GM18507 (cell line): ENCODE results near the gene LRCH1.
"Not testable (repeated sequence)": the region's sequence is repeated elsewhere in the genome, so short reads cannot be mapped to it uniquely, and the experiment has no call there.

Experiments used
- DNase-seq: peaks from one replicate; pipeline ENCODE4 v3.0.0; 2011; ENCODE audit warnings: low read depth; ENCODE audit not compliant: insufficient read length; ENCODE audit errors: extremely low spot score
- FAIRE-seq: peaks from 2 replicates; lab custom pipeline; 2011; peaks lifted over from hg19 to GRCh38; lab: Jason Lieb, UNC

The LRCH1 gene, protein sequence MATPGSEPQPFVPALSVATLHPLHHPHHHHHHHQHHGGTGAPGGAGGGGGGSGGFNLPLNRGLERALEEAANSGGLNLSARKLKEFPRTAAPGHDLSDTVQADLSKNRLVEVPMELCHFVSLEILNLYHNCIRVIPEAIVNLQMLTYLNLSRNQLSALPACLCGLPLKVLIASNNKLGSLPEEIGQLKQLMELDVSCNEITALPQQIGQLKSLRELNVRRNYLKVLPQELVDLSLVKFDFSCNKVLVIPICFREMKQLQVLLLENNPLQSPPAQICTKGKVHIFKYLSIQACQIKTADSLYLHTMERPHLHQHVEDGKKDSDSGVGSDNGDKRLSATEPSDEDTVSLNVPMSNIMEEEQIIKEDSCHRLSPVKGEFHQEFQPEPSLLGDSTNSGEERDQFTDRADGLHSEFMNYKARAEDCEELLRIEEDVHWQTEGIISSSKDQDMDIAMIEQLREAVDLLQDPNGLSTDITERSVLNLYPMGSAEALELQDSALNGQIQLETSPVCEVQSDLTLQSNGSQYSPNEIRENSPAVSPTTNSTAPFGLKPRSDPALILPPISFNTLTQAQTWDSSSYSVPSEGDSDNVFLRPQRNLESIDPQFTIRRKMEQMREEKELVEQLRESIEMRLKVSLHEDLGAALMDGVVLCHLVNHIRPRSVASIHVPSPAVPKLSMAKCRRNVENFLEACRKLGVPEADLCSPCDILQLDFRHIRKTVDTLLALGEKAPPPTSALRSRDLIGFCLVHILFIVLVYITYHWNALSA

DNA sequence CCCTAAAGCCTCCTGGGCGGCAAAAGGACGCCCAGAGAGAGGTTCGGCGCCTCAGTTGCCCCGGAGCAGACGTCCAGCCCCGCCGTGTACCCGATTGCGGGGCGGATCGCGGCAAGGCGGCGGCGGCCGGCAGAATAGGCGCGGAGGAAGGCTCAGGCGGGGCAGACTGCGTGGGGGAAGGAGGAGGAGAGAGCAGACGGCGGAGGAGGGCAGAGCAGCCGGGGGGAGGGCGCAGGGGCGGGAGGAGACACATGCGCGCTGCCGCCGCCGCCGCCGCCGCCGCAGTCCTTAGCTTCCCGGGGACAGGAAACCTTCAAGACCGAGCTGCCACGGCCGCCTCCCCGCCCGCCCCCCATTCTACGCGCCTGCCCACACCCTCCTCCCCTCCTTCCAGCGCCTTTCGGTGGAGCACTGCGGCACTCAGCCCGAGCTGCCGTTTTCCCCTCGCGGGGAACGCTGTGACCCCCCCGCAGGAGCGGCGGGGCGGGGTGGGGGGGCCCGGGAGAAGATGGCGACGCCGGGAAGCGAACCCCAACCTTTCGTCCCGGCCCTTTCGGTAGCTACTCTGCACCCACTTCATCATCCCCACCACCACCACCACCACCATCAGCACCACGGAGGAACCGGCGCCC lies at the start of gene LRCH1:
TSS of gene LRCH1 (plus strand) at position 282 of the 632 bp plus-strand sequence. CDS start at position 509, 227 bp downstream.
- DNase-seq, result peak; percentile 87
- FAIRE-seq, result peak; percentile 76

DNA sequence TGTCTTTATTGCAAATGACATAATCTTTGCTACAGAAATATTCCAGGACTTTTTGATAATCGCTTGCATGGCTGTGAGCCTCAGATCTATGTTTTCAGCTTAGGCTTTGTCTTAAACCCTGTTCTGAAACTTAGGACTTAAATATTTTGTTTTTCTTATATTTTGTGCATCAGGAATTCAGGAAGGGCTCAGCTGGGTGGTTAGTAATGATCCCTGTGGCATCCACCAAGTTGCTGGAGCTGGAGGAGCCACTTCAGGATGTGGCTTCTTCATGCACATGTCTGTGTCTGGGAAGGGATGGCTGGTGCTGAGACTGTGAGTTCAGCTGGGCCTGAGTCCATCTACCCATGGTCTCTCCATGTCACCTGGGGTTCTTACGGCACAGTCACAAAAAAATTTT lies 48.9 kb upstream of the LRCH1 start:
- FAIRE-seq (no peak), DNase-seq (no peak)

DNA sequence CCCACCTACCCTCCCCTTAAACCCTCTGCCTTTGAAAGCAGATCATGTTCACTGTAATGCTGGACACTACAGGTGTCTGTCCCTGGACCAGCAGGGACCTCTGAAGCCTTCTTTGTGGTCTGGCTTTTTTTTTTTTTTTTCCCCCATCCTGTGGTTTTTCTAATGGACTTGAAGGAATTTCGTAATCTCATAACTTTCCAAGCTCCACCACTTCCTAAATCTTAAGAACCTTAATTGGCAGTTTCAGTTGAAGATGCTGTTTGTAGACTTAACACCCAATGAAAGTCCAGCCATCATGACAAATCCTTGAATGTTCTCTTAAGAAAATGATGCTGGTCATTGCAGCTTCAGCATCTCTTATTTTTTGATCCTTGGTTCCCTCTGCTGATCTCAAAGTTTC lies 45.0 kb upstream of the LRCH1 start:
- no peak for DNase-seq
- no peak for FAIRE-seq

DNA sequence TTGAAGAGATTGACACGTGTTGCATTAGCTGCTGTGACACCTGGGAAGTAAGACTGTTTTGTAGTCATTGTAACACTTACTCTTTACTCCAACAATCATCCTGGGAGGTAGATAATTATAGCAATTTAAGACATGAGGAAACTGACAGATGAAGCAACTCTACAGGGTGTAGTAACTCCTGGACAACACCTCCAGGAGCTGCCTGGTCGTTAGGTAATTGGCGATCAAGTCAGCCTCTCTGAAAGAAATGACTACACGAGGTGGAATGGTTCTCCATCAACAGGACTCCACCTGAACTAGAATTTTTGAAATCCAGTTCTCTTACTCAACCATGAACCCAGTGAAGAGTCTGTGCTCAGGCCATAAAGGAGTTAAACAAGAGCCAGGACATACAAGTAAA lies 43.0 kb upstream of the LRCH1 start:
- no peak for FAIRE-seq

DNA sequence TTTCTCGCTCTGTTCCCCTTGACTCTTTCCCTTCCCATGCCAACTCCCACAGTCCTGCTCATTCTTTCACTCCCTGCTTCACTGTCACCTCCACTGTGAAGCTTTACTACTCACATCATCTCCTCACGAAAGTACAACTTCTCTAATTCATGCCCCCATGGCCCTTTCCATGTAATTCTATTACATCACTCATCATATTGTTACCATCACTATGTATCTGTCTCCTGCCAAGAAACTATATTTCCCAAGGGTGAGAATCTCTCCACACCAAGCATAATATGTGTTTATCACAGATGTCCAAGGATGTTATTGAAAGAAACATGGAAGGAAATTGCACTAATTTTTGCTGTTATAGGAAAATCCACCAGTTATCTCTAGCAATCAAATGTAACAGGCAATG lies 37.2 kb upstream of the LRCH1 start:
- DNase-seq (no peak), FAIRE-seq (no peak)

More for the DNA sequence above, 43.0 kb upstream of the LRCH1 start:
- DNase-seq, result no peak

DNA sequence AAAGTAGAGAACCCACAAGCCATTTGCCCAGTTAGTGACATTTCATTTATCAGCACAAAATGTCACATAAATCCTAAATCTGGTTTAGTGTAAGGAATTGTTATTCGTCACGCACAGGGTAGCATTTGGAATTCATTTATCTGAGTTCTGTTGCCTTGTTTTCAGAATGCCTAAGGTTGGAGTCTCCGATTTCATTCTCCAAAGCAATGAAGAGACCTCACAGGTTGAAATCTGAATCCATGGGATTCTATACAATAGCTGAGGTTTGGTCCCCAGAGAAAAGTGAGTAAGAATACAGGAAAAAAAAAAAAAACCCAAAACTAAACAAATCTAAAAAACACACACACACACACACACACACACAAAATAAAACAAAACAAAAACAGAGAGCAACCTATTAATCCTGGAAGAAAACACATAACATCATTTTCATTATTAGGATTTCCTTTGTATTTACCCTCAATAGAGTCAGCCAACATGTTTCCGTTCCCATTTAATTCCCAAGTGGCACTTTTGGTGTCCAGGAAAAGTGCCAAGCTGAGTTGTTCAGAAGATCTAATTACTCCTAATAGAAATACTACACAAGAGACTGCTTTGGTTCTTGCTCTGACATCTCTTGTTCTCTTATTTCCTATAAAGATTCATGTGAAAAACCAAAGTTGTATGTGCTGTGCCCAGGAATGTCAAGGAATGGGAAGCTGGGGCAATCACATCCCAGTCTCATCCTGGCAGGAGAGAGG lies 36.2 kb upstream of the LRCH1 start:
- DNase-seq (no peak), FAIRE-seq (no peak)

DNA sequence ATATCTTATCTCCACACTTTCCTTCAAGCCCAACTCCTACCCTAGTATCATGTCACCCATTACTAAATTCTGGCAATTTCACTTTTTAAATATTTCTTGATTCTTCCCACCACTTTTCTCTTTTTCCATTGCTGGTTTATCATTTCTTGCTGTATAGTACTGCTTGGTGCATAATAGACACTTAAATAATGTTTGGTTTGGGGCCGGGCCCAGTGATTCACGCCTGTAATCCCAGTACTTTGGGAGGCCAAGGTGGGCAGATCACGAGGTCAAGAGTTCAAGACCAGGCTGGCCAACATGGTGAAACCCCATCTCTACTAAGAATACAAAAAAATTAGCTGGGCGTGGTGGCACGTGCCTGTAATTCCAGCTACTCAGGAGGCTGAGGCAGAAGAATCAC lies 35.2 kb upstream of the LRCH1 start:
- not testable (repeated sequence) for DNase-seq, FAIRE-seq

DNA sequence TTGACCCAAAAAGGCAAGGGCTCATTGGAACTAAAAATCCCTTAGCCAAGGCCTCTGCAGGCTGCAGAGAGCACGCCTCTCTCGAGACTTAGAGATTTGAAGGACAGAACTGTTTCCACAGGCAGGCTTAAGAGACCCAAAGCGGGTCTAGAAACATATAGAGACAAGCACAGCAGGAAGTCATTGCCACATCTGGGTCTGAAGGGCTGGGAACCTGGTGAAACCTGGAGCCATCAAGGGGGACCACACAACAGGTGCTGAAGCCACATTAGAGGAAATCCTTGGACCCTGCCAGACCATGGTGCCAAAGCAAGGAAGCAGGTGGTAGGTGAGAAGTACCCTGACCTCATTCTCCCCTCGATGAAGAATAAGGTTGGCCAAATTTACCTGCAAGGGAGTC lies 33.8 kb upstream of the LRCH1 start:
- no peak for FAIRE-seq
- DNase-seq, result no peak

DNA sequence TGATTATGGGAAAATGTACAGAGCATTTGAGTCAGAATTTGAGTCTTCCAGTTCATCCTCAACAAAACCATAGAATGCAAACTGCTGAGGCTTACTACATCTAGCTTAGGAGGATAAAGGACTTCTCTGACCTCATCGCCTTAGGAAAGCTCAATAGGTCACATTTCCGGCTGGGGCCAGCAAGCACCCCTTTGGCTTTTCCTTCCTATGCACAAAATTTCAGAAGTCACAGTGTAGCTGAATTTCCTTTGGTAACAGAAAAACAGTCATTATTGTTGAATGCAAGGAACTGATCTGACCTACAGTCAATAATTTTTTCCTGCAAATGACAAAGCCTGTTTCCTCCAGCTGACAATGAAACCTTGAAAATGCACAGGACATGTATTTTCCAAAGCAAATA lies 32.8 kb upstream of the LRCH1 start:
- DNase-seq (no peak), FAIRE-seq (no peak)

DNA sequence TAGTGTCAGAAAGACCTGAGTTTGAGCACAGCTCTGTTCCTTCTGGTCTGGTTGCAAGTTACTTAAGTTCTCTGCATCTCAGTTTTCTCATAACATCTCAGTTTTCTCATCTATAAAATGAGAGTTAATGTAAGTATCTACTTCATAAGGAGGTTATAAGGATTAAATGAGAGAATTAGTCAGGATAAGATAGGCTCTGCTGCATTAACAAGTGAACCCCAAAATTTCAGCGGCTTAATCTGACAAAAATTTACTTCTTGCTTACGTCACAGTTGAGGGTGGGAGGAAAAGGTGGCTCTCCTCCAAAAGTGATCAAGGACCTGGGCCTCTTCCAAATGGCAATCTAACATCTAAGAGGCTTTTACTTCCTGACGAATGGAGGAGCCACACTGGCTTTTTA lies 31.5 kb upstream of the LRCH1 start:
- FAIRE-seq (no peak), DNase-seq (no peak)

DNA sequence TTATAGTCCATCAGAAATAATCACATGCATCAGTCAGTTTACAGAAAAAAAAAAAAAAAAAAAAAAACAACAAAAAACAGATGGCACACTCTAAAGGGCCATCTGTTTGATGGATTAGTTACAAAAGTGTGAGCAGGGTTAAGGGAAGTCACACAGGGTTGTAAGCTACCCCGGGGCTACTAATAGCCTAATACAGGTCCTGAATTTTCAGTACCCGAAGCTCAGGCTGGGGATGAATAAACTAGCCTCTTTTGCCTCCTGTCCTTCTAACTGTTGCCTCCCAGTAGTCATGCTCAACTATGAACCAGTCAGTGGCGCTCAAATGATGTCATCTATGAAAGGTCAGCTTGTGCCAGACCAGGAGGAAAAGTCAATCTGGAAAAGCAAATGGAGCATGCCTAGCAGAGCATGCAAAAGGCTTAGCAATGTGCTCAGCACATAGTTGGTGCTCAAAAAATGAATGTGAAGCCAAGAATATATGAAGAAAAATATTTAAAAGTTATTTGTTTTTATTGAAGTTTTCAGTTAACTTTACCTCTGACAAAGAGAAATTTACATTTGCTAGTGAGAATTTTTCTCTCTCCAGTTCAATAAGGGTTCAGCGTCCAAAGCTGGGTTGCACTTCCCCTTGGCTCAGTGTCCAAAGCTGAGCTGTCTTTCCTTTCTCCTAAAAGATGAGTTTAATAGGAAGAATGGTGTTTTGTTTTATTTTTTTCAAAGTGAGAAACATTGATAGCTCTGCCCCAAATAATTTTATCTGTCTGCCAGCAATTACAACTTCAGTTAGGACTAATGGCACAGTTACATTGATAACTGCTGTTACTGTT lies 30.8 kb upstream of the LRCH1 start:
- no peak for FAIRE-seq

DNA sequence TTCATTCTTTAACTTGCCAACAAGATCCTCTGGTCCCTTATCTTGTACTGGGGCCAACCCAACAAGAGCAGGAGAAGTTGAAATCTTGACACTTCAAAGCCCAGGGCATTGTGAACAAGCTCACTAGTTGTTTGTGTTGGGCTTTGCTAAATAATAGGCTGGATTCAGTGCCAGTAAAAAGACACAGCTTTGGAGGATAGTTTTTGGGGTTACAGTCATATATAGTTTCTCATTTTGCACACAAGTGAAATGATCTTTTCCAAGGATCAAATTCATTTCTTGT lies 30.3 kb upstream of the LRCH1 start:
- FAIRE-seq, result no peak

More for the DNA sequence above, 30.8 kb upstream of the LRCH1 start:
- no peak for DNase-seq

DNA sequence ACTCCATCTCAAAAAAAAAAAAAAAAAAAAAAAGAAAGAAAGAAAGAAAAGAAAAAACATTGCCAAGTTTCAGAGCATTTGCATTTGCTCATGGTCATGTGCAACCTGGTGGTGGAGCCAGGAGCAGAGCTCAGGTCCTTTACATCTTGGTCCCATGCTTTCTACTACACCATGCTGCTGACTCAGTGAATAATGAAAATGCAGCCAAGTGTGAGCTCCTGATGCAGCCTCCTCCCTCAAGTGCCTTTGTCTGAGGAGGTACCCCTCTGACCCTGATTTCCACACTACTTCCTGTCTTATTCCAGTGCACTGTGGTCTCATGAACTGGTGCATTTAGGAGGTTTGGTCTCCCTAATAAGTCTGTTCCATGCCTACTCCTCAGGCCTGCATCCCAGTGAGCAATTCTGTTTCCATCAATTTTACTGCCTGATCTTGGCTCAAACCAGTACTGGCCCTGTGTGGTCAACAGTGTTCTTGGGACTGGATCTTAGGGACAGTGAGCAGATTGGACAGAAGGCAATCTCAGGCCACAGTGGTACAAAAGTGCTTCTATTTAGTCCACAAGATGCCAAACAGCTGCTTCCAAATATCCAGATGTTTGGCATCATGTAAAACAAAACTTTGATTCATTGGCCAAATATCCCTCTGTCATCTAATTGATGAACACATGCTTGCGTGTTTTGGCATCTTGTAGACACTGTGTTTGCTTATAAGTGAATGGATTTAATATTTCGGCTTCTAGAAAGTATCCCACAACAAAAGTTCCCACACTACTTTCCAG lies 28.8 kb upstream of the LRCH1 start:
- DNase-seq (no peak), FAIRE-seq (no peak)

More for the DNA sequence above, 30.3 kb upstream of the LRCH1 start:
- no peak for DNase-seq

DNA sequence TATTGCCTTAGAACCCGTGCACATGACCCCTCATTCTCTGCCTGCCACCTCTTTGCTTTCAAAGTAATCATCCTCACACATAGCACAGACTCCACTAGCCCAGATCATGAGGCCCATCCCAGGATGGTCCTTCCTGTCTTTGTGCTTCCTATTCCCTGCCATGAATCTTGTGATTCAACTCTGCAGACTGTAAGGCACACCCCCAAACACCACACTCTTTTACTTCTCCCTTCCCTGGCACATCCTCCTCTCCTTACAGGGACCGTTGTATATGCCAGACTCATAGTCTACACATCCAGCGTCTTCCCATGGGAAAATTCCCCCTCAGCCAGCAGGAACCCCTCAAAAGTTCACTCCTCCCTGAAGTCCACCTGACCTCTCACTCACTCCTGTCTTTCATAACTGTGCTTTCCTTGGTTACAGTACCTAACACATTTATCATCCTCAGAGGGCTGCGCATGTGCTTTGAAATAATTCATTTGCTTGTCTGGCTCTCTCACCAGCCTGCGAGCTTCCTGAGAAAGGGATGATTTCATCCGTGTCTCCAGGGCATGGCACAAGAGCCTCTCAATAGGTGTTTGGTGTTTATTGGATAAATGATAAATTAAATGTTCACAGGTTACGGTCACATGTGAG lies 26.8 kb upstream of the LRCH1 start:
- FAIRE-seq (no peak), DNase-seq (no peak)

DNA sequence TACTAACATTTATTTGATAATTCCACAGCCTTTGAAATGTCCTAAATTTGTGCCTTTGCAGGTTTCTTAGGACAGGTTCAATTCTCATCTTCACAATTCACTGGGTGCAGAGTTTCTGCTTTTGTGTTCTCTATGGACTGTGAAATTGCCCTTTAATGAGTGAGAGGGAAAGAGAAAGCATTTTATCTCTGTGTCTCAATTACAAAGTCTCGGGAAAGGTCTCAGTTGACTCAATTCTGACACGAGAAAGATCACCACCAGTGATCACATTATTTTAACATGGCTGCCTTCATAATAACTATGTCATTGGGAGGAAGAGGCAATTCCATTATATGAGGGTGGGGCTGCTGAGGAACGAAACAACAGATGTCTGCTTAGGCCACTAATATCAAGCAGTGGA lies 26.2 kb upstream of the LRCH1 start:
- no peak for DNase-seq
- FAIRE-seq, result no peak

DNA sequence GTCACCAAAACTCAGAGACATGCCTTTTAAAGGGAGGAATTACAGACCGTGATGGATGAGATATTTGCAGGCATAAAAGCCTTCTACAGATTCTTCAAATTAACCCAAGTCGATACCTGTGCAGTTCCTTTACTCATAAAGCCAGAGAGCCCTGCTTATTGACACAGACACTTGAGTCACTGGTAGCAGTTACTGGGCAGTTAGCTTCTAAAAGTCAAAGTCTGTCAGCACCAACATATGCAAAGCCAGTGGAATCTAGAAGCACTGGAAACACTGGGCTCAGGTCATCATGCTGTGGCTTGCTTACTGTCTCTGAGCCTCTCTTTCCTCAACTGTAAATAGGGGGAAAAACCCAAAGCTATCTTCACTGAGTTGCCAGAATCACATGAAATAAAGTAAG lies 25.7 kb upstream of the LRCH1 start:
- DNase-seq (no peak), FAIRE-seq (no peak)

DNA sequence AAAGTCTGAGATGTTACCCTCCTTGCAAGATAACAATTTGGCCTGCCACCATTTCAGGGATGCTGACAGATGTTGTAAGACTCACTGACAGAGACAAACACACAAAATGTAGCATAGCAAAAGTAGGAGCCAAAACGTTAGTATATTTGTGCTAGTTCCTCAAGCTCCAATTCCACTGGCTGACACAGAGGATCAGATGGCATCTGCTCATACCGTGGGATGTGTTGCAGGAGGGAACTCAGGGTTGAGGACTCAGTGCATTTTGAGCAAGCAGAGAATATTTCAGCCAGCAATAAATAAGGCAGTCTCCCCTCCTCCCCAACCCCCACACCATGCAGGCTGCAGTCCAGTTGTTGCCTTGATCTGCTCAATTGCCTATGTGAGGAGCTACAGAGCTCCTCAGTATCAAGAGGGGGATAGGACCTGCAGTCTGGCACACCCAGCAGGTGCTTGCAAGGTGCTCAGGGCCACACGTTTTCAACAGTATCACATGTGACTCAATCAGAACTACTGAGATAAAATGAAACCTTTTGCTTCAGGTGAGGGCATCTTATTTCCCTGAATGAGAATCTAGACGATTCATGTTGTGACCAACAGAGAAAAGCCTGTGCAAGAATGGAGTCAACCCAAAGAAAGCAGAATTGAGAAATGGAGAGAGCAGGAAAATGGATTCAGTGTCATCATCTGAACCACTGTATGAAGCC lies 23.6 kb upstream of the LRCH1 start:
- DNase-seq, result no peak
- FAIRE-seq, result no peak
